Smooth muscle cell (in vitro differentiated cells): ENCODE measurements around the gene TMEM39B. TPM values are rescaled to one million over a fixed set of nuclear protein-coding genes. Genes with fewer than 3 reads are reported as not detected.

Experiments
- DNase-seq: peaks from one replicate; lab custom pipeline; 2025; ENCODE audit not compliant: unreplicated experiment; lab: John Stamatoyannopoulos, UW
- H2AFZ ChIP-seq: fragments of 200-600 bp; sonication (generic); 2 replicates; pipeline ENCODE4 v1.6.0; 2016; ENCODE audit warnings: antibody characterized with exemption, low read depth, mild to moderate bottlenecking
- H3F3A ChIP-seq: fragments of 200-600 bp; sonication (generic); 2 replicates; pipeline ENCODE4 v1.6.0; 2017; ENCODE audit warnings: antibody characterized with exemption, low read depth
- H3K27ac ChIP-seq: fragments of 200-600 bp; sonication (generic); 2 replicates; pipeline ENCODE4 v1.5.1; 2016; ENCODE audit warnings: low read depth, mild to moderate bottlenecking
- H3K27me3 ChIP-seq: fragments of 200-600 bp; sonication (generic); 2 replicates; pipeline ENCODE4 v1.6.1; 2016; ENCODE audit warnings: low read depth, mild to moderate bottlenecking
- H3K36me3 ChIP-seq: fragments of 200-600 bp; sonication (generic); 2 replicates; pipeline ENCODE4 v1.5.1; 2016; ENCODE audit warnings: low read depth
- H3K4me1 ChIP-seq: fragments of 200-600 bp; sonication (generic); 2 replicates; pipeline ENCODE4 v1.5.1; 2016; ENCODE audit warnings: low read depth
- H3K4me2 ChIP-seq: fragments of 200-600 bp; sonication (generic); 2 replicates; pipeline ENCODE4 v1.6.0; 2016; ENCODE audit warnings: mild to moderate bottlenecking
- H3K4me3 ChIP-seq: fragments of 200-600 bp; sonication (generic); 2 replicates; pipeline ENCODE4 v1.5.1; 2016; ENCODE audit warnings: mild to moderate bottlenecking
- H3K79me2 ChIP-seq: fragments of 200-600 bp; sonication (generic); 2 replicates; pipeline ENCODE4 v1.6.0; 2016; ENCODE audit warnings: low read depth, mild to moderate bottlenecking
- H3K9ac ChIP-seq: fragments of 200-600 bp; sonication (generic); 2 replicates; pipeline ENCODE4 v1.6.0; 2016; ENCODE audit warnings: low read depth
- H3K9me3 ChIP-seq: fragments of 200-600 bp; sonication (generic); replicated peaks from 2 replicates; pipeline ENCODE4 v1.5.1; 2016; ENCODE audit warnings: low read depth
- H4K20me1 ChIP-seq: fragments of 200-600 bp; sonication (generic); 2 replicates; pipeline ENCODE4 v1.6.0; 2016; ENCODE audit warnings: low read depth
- CTCF ChIP-seq: fragments of 200-600 bp; sonication (generic); IDR thresholded peaks from 2 replicates; pipeline ENCODE4 v1.5.1; 2017; ENCODE audit warnings: borderline replicate concordance, mild to moderate bottlenecking, antibody characterized with exemption; ENCODE audit not compliant: insufficient read depth, poor library complexity, severe bottlenecking
- WGBS: methylation state at CpG from one replicate; pipeline ENCODE4 v1.1.7; 2016; ENCODE audit warnings: low lambda C conversion rate; 5-methylcytosine and 5-hydroxymethylcytosine counted together
- polyA plus RNA-seq: library from polyadenylated mRNA; unstranded; fragments of >200 nt; fragmentation: Nextera tagmentation; extraction: Ambion mirVana; gene quantifications from 2 replicates; pipeline ENCODE4 v1.2.1, GENCODE V29; 2016
- total RNA-seq: library from RNA; depleted of rRNA; stranded (reverse); fragments of >200 nt; gene quantifications from 2 replicates; pipeline ENCODE4 v1.2.3, GENCODE V29; 2014

TMEM39B gene
- total and polyA plus RNA-seq, 2 experiments from 2014 or later: 7.5 to 9.4 TPM

GRCh38 chr1:32125313-32125712 lies 52.6 kb downstream of the TMEM39B start:
- Histone ChIP-seq H3K79me2 (peaks cover 99% of the 10 kb centered on the region), H3K4me3 (no peak overlapping the region), H2AFZ (no peak overlapping the region), H3K27ac (no peak overlapping the region), H3K36me3 (no peaks in the 10 kb centered on the region), H3K4me1 (peaks cover 7% of the 10 kb centered on the region), H3K9ac (no peak overlapping the region), H4K20me1 (peaks cover 98% of the 10 kb centered on the region), H3K4me2 (no peak overlapping the region), H3K9me3 (no peaks in the 10 kb centered on the region), H3F3A (no peaks in the 10 kb centered on the region), H3K27me3 (no peaks in the 10 kb centered on the region)
- no peak for DNase-seq
- TF ChIP-seq CTCF: no peak
- 96% methylated on average over 8 of the region's 8 CpGs for WGBS

- H3K36me3 ChIP-seq: no peaks in the 10 kb centered on the region
- no peaks in the 10 kb centered on the region for H3K9me3 ChIP-seq
- no peak overlapping the region for H3K27ac ChIP-seq
- no peak for TF ChIP-seq CTCF
- no peaks in the 10 kb centered on the region for H3K27me3 ChIP-seq
- no peak overlapping the region for H3K4me3 ChIP-seq
- no peak for DNase-seq
- H3F3A ChIP-seq: no peaks in the 10 kb centered on the region
- peaks cover 7% of the 10 kb centered on the region for H3K4me1 ChIP-seq
- no peak overlapping the region for H2AFZ ChIP-seq
- WGBS: 100% methylated on average over 3 of the region's 3 CpGs
- H3K4me2 ChIP-seq: no peak overlapping the region
- H3K9ac ChIP-seq: no peak overlapping the region
- H4K20me1 ChIP-seq: peaks cover 95% of the 10 kb centered on the region
- H3K79me2 ChIP-seq: peaks cover 99% of the 10 kb centered on the region
Observed at GRCh38 chr1:32126770-32127169, 54.0 kb downstream of the TMEM39B start.

GRCh38 chr1:32127409-32128198 lies 54.9 kb downstream of the TMEM39B start:
- Histone ChIP-seq H3K4me1 (peaks cover 7% of the 10 kb centered on the region), H3K4me3 (no peak overlapping the region), H4K20me1 (peaks cover 94% of the 10 kb centered on the region), H3K27ac (no peak overlapping the region), H3K27me3 (no peaks in the 10 kb centered on the region), H3K4me2 (no peak overlapping the region), H3F3A (no peaks in the 10 kb centered on the region), H3K79me2 (peaks cover 98% of the 10 kb centered on the region), H3K9me3 (no peaks in the 10 kb centered on the region), H2AFZ (no peak overlapping the region), H3K36me3 (no peaks in the 10 kb centered on the region), H3K9ac (no peak overlapping the region)
- TF ChIP-seq CTCF: no peak
- DNase-seq: no peak
- 72% methylated on average over 4 of the region's 4 CpGs for WGBS

- H3F3A ChIP-seq: no peaks in the 10 kb centered on the region
- H3K4me1 ChIP-seq: peaks cover 7% of the 10 kb centered on the region
- H3K4me2 ChIP-seq: no peak overlapping the region
- TF ChIP-seq CTCF: no peak
- no peak for DNase-seq
- peaks cover 89% of the 10 kb centered on the region for H3K79me2 ChIP-seq
- peak overlapping the region; percentile 24 for H3K27ac ChIP-seq
- 91% methylated on average over 1 of the region's 1 CpG for WGBS
- peaks cover 93% of the 10 kb centered on the region for H4K20me1 ChIP-seq
- H3K9me3 ChIP-seq: no peaks in the 10 kb centered on the region
- H2AFZ ChIP-seq: no peak overlapping the region
- H3K36me3 ChIP-seq: no peaks in the 10 kb centered on the region
- H3K27me3 ChIP-seq: no peaks in the 10 kb centered on the region
- no peak overlapping the region for H3K9ac ChIP-seq
- no peak overlapping the region for H3K4me3 ChIP-seq
Observed at GRCh38 chr1:32128479-32128878, 55.7 kb downstream of the TMEM39B start.
